GM12878 (cell line): ENCODE data around the gene SCAMP4. TPM values are rescaled to one million over a fixed set of nuclear protein-coding genes. Genes with fewer than 3 reads are reported as not detected.

Experiments
- ATAC-seq: fragments of 200-7000 bp; cut with Tn5 transposase; 3 replicates; pipeline ENCODE4 v1.9.1; 2020; ENCODE audit warnings: mild to moderate bottlenecking, moderate library complexity
- BruUV-seq: library from RNA; stranded (reverse); fragments of 400-500 nt; replicated peaks from 2 replicates; lab custom pipeline; 2021; lab: Mats Ljungman, UMichigan
- CTCF ChIA-PET: fragments of 300-600 bp; sonication (Branson Sonifier 250); formaldehyde crosslinking; extraction: SDS; loops from one replicate; lab custom pipeline; 2021; ENCODE audit warnings: inconsistent platforms; lab: Yijun Ruan, JAX
- POLR2A ChIA-PET: fragments of 350-600 bp; formaldehyde crosslinking; extraction: SDS; loops from one replicate; lab custom pipeline; 2021; ENCODE audit warnings: inconsistent platforms; lab: Charles Lee
- RAD21 ChIA-PET: fragments of 300-600 bp; sonication (Branson Sonifier 250); formaldehyde crosslinking; loops from one replicate; lab custom pipeline; 2023; ENCODE audit warnings: antibody characterized with exemption; ENCODE audit not compliant: unreplicated experiment; lab: Charles Lee
- SMC1A ChIA-PET: fragments of 300-600 bp; sonication (Branson Sonifier 250); formaldehyde crosslinking; loops from one replicate; lab custom pipeline; 2023; ENCODE audit not compliant: unreplicated experiment, uncharacterized antibody; lab: Charles Lee
- DNase-seq: peaks from one replicate; pipeline ENCODE4 v3.0.0-alpha.2; 2011; ENCODE audit warnings: low read depth, low spot score
- FAIRE-seq: peaks from 3 replicates; lab custom pipeline; 2011; peaks lifted over from hg19 to GRCh38; lab: Jason Lieb, UNC
- H2AFZ ChIP-seq: 2 replicates; pipeline ENCODE4 v1.6.0; 2011; ENCODE audit warnings: low read depth, low read length, control low read depth; ENCODE audit not compliant: control insufficient read depth
- H3K27ac ChIP-seq: 2 replicates; pipeline ENCODE4 v1.5.1; 2011; ENCODE audit warnings: control low read depth; ENCODE audit not compliant: control insufficient read depth, insufficient read depth
- H3K27me3 ChIP-seq, 2 experiments: replicated peaks in 1 of 2; 2 replicates each; pipeline versions ENCODE4 v1.6.0 to v1.6.1; 2011; ENCODE audit warnings: low read length in 1 of 2; ENCODE audit not compliant: control insufficient read depth in 2 of 2, insufficient read depth in 2 of 2
- H3K36me3 ChIP-seq, 2 experiments: 2 replicates each; pipeline ENCODE4 v1.5.1; 2011; ENCODE audit warnings: low read length in 1 of 2; ENCODE audit not compliant: control insufficient read depth in 2 of 2, insufficient read depth in 2 of 2
- H3K4me1 ChIP-seq: 2 replicates; pipeline ENCODE4 v1.6.1; 2011; ENCODE audit warnings: mild to moderate bottlenecking, low read length, moderate library complexity, mixed read lengths; ENCODE audit not compliant: control insufficient read depth, insufficient read depth
- H3K4me2 ChIP-seq: 2 replicates; pipeline ENCODE4 v1.6.0; 2011; ENCODE audit warnings: control low read depth; ENCODE audit not compliant: control insufficient read depth, insufficient read depth
- H3K4me3 ChIP-seq: fragments of 200-600 bp; sonication (generic); 2 replicates; pipeline ENCODE4 v1.5.1; 2016
- H3K79me2 ChIP-seq: 2 replicates; pipeline ENCODE4 v1.6.0; 2011; ENCODE audit warnings: low read length; ENCODE audit not compliant: control insufficient read depth, insufficient read depth
- H3K9ac ChIP-seq: 2 replicates; pipeline ENCODE4 v1.8.0; 2011; ENCODE audit warnings: low read length, control low read depth, mixed read lengths; ENCODE audit not compliant: control insufficient read depth, insufficient read depth
- H3K9me3 ChIP-seq: replicated peaks from 3 replicates; pipeline ENCODE4 v1.5.1; 2011; ENCODE audit warnings: mild to moderate bottlenecking, low read length; ENCODE audit not compliant: control insufficient read depth, insufficient read depth
- H4K20me1 ChIP-seq: 2 replicates; pipeline ENCODE4 v1.6.0; 2011; ENCODE audit not compliant: control insufficient read depth, insufficient read depth
- CEBPB ChIP-seq, 2 experiments: fragments of 150-350 bp in 1 of 2; IDR thresholded peaks; 2 replicates each; pipeline ENCODE4 v1.6.1; 2012 to 2014; ENCODE audit warnings: low read depth in 2 of 2, low read length in 2 of 2, borderline replicate concordance in 1 of 2, inconsistent platforms in 1 of 2
- CHD1 ChIP-seq: IDR thresholded peaks from 2 replicates; pipeline ENCODE4 v1.6.1; 2012; ENCODE audit warnings: low read depth, low read length, improper control_type of control experiment
- CHD2 ChIP-seq: IDR thresholded peaks from 2 replicates; pipeline ENCODE4 v1.6.1; 2011; ENCODE audit warnings: low read depth, low read length, improper control_type of control experiment, borderline replicate concordance
- CREB1 ChIP-seq: IDR thresholded peaks from 2 replicates; pipeline ENCODE4 v1.6.1; 2012; ENCODE audit warnings: low read depth, mild to moderate bottlenecking, inconsistent platforms
- CREM ChIP-seq: IDR thresholded peaks from 2 replicates; pipeline ENCODE4 v1.6.1; 2014; ENCODE audit warnings: antibody characterized with exemption, low read depth
- ELK1 ChIP-seq: IDR thresholded peaks from 2 replicates; pipeline ENCODE4 v1.6.1; 2012; ENCODE audit warnings: low read depth, low read length, improper control_type of control experiment
- LARP7 ChIP-seq: fragments of 450-650 bp; IDR thresholded peaks from 2 replicates; pipeline ENCODE4 v1.6.1; 2017; ENCODE audit warnings: mild to moderate bottlenecking
- NFYB ChIP-seq: IDR thresholded peaks from 2 replicates; pipeline ENCODE4 v1.6.1; 2011; ENCODE audit warnings: low read depth, mild to moderate bottlenecking, low read length, improper control_type of control experiment, moderate library complexity; ENCODE audit not compliant: insufficient read depth
- NKRF ChIP-seq: fragments of 450-650 bp; conservative IDR thresholded peaks from 2 replicates; pipeline ENCODE4 v1.6.1; 2017; ENCODE audit warnings: mild to moderate bottlenecking, moderate library complexity
- NR2C2 ChIP-seq: IDR thresholded peaks from 2 replicates; pipeline ENCODE4 v1.6.1; 2011; ENCODE audit warnings: borderline replicate concordance, low read depth; ENCODE audit not compliant: control insufficient read depth, insufficient read length
- POLR2AphosphoS5 ChIP-seq: IDR thresholded peaks from 2 replicates; pipeline ENCODE4 v1.6.1; 2011; ENCODE audit warnings: mild to moderate bottlenecking, low read length, inconsistent platforms
- SPI1 ChIP-seq: IDR thresholded peaks from 2 replicates; pipeline ENCODE4 v1.6.1; 2011; ENCODE audit warnings: low read depth, mild to moderate bottlenecking, low read length, moderate library complexity, borderline replicate concordance; ENCODE audit not compliant: insufficient read depth
- TBL1XR1 ChIP-seq: IDR thresholded peaks from 2 replicates; pipeline ENCODE4 v1.6.1; 2012; ENCODE audit warnings: low read depth, low read length, improper control_type of control experiment
- TCF3 ChIP-seq: IDR thresholded peaks from 2 replicates; pipeline ENCODE4 v1.6.1; 2012; ENCODE audit warnings: low read depth, mild to moderate bottlenecking, low read length, borderline replicate concordance; ENCODE audit not compliant: insufficient read depth
- YY1 ChIP-seq: IDR thresholded peaks from 2 replicates; pipeline ENCODE4 v1.6.1; 2011; ENCODE audit warnings: low read depth, mild to moderate bottlenecking, low read length
- ZBTB33 ChIP-seq: fragments of 450-650 bp; IDR thresholded peaks from 2 replicates; pipeline ENCODE4 v1.6.1; 2017; ENCODE audit warnings: mild to moderate bottlenecking
- ZNF24 ChIP-seq: fragments of 450-650 bp; IDR thresholded peaks from 2 replicates; pipeline ENCODE4 v1.6.1; 2017; ENCODE audit warnings: antibody characterized with exemption, mild to moderate bottlenecking
- WGBS: methylation state at CpG from one replicate; pipeline ENCODE4 v1.1.6; 2016; ENCODE audit warnings: low lambda C conversion rate; ENCODE audit not compliant: insufficient replicate concordance, insufficient coverage; ENCODE audit errors: missing lambda C conversion rate; 5-methylcytosine and 5-hydroxymethylcytosine counted together
- in situ Hi-C: fragments of 300-500 bp; cut with MboI; formaldehyde crosslinking; loops from 9 replicates; pipeline ENCODE4 v1.14.3; 2018; ENCODE audit warnings: mixed read lengths
- intact Hi-C: fragments of 100-400 bp; cut with micrococcal nuclease; formaldehyde crosslinking; loops from one replicate; pipeline ENCODE4 v1.14.2; 2022; ENCODE audit not compliant: unreplicated experiment
- polyA plus RNA-seq, 11 experiments: library from polyadenylated mRNA; depleted of rRNA in 4 of 11; unstranded in 6 of 11; stranded (reverse) in 5 of 11; fragments of >200 nt; fragmentation: Nextera tagmentation in 4 of 11; fragmentation: Illumina TruSeq in 1 of 11; extraction: Ambion mirVana in 4 of 11; extraction: Trizol in 1 of 11; gene quantifications; 1 replicate in 1 of 11; 2 replicates in 10 of 11; pipeline versions ENCODE4 v1.2.1 to v1.2.3, GENCODE V29; 2011 to 2016; ENCODE audit warnings: inconsistent platforms in 2 of 11, missing spikeins in 2 of 11, low read depth in 1 of 11
- total RNA-seq, 4 experiments: library from RNA; depleted of rRNA in 3 of 4; stranded (reverse); fragments of >200 nt in 3 of 4; fragmentation: Illumina TruSeq in 1 of 4; extraction: Trizol in 1 of 4; gene quantifications; 2 replicates each; pipeline versions ENCODE4 v1.2.1 to v1.2.3, GENCODE V29; 2013 to 2021

SCAMP4 gene
- total and polyA plus RNA-seq, 10 of the 15 experiments (the other 5 are each of a cell fraction or from before 2014, with no cell fraction given) = 0.63 to 34.7 (median 12.8) TPM

GRCh38 chr19:1911098-1911497, 5.9 kb downstream of the SCAMP4 start (continued):
- no peak for TF ChIP-seq CHD1
- no peak for TF ChIP-seq ELK1
- no peak for TF ChIP-seq NKRF
- no peak for TF ChIP-seq NR2C2
- TF ChIP-seq CHD2 = no peak
- TF ChIP-seq LARP7 = no peak
- TF ChIP-seq ZBTB33 = no peak
- TF ChIP-seq SPI1 = no peak

GRCh38 chr19:1911995-1912394, 6.8 kb downstream of the SCAMP4 start:
- ChIA-PET POLR2A (no interaction called here), CTCF (no interaction called here)
- no peaks in the 10 kb centered on the region for H3K9me3 ChIP-seq
- no peak overlapping the region for H2AFZ ChIP-seq
- H3K36me3 ChIP-seq = peaks cover 0 to 5% of the 10 kb centered on the region in 2 experiments; a peak in 2 of 4 replicates
- peaks cover 11% of the 10 kb centered on the region for H3K4me1 ChIP-seq
- DNase-seq = no peak
- TF ChIP-seq TCF3 (no peak), CREM (no peak), TBL1XR1 (no peak), NFYB (no peak), ZNF24 (no peak), CREB1 (no peak), YY1 (no peak), CEBPB (IDR thresholded peaks at IDR 0.05; ENCODE audit: borderline replicate concordance in 1 of 2, low read depth in 2 of 2, low read length in 2 of 2) (no peak), POLR2AphosphoS5 (no peak)
- TF ChIP-seq, all 136 proteins: peak for 0
- ChIA-PET SMC1A (interaction anchor here (0.9 kb wide), 1 partner anchor 75 kb away, joined by 3 read pairs; no protein-coding TSS in a partner anchor), RAD21 (no interaction called here)
- in situ Hi-C loops (no loop called here), intact Hi-C loops (no loop called here)
- BruUV-seq = no TSS peak
- FAIRE-seq (no peak), ATAC-seq (no peak)
- Histone ChIP-seq H3K4me2 (no peak overlapping the region), H3K79me2 (peaks cover 26% of the 10 kb centered on the region), H4K20me1 (no peaks in the 10 kb centered on the region), H3K4me3 (no peak overlapping the region), H3K9ac (no peak overlapping the region), H3K27ac (no peak overlapping the region), H3K27me3 (no peaks in the 10 kb centered on the region)
- 98% methylated on average over 36 of the region's 37 CpGs for WGBS
